Neural progenitor cell (in vitro differentiated cells): ENCODE measurements around the gene ARHGEF18. TPM values are rescaled to one million over a fixed set of nuclear protein-coding genes. Genes with fewer than 3 reads are reported as not detected.
A peak's percentile ranks its signal among the peaks of the same experiment; 100 is the strongest.
"Not testable (repeated sequence)": the region's sequence is repeated elsewhere in the genome, so short reads cannot be mapped to it uniquely, and the experiment has no call there.

Experiments used
- DNase-seq: peaks from one replicate; pipeline ENCODE4 v3.0.0-alpha.2; 2016; ENCODE audit warnings: low spot score
- H2AFZ ChIP-seq: fragments of 200-600 bp; sonication (generic); replicated peaks from 2 replicates; pipeline ENCODE4 v1.6.1; 2016; ENCODE audit warnings: antibody characterized with exemption
- H3F3A ChIP-seq: fragments of 200-600 bp; sonication (generic); 2 replicates; pipeline ENCODE4 v1.6.1; 2016; ENCODE audit warnings: antibody characterized with exemption, low read depth
- H3K27ac ChIP-seq: fragments of 200-600 bp; sonication (generic); 2 replicates; pipeline ENCODE4 v1.5.1; 2016; ENCODE audit warnings: mild to moderate bottlenecking
- H3K27me3 ChIP-seq: fragments of 200-600 bp; sonication (generic); 2 replicates; pipeline ENCODE4 v1.6.1; 2016; ENCODE audit warnings: mild to moderate bottlenecking, moderate library complexity
- H3K36me3 ChIP-seq: fragments of 200-600 bp; sonication (generic); 2 replicates; pipeline ENCODE4 v1.5.1; 2016
- H3K4me1 ChIP-seq: fragments of 200-600 bp; sonication (generic); 2 replicates; pipeline ENCODE4 v1.6.1; 2016; ENCODE audit warnings: mixed run types
- H3K4me2 ChIP-seq: fragments of 200-600 bp; sonication (generic); 2 replicates; pipeline ENCODE4 v1.6.1; 2016
- H3K4me3 ChIP-seq: fragments of 200-600 bp; sonication (generic); 2 replicates; pipeline ENCODE4 v1.5.1; 2016
- H3K79me2 ChIP-seq: fragments of 200-600 bp; sonication (generic); 2 replicates; pipeline ENCODE4 v1.6.1; 2016; ENCODE audit warnings: low read depth
- H3K9ac ChIP-seq: fragments of 200-600 bp; sonication (generic); 2 replicates; pipeline ENCODE4 v1.6.1; 2016
- H3K9me3 ChIP-seq: fragments of 200-600 bp; sonication (generic); 2 replicates; pipeline ENCODE4 v1.5.1; 2016; ENCODE audit warnings: low read depth
- H4K20me1 ChIP-seq: fragments of 200-600 bp; sonication (generic); 2 replicates; pipeline ENCODE4 v1.6.1; 2016; ENCODE audit warnings: low read depth
- H3K27ac Mint-ChIP-seq: 3 replicates; pipeline ENCODE4 v1.8.0; 2021; ENCODE audit warnings: mixed read lengths
- H3K27me3 Mint-ChIP-seq: 2 replicates; pipeline ENCODE4 v1.8.0; 2022; ENCODE audit warnings: low read depth, mild to moderate bottlenecking, inconsistent platforms, moderate library complexity, mixed read lengths; ENCODE audit not compliant: insufficient read depth
- H3K36me3 Mint-ChIP-seq: 3 replicates; pipeline ENCODE4 v1.8.0; 2021; ENCODE audit warnings: mixed read lengths
- H3K4me1 Mint-ChIP-seq: 3 replicates; pipeline ENCODE4 v1.8.0; 2021; ENCODE audit warnings: mixed read lengths
- H3K4me3 Mint-ChIP-seq: 3 replicates; pipeline ENCODE4 v1.8.0; 2021; ENCODE audit warnings: mild to moderate bottlenecking, moderate library complexity, mixed read lengths
- H3K9me3 Mint-ChIP-seq: 3 replicates; pipeline ENCODE4 v1.8.0; 2020; ENCODE audit warnings: mixed read lengths
- EZH2 ChIP-seq: fragments of 200-600 bp; sonication (generic); IDR thresholded peaks from 2 replicates; pipeline ENCODE4 v1.6.1; 2017; ENCODE audit warnings: antibody characterized with exemption, mild to moderate bottlenecking, moderate library complexity
- EZH2phosphoT487 ChIP-seq: fragments of 200-600 bp; sonication (generic); IDR thresholded peaks from 2 replicates; pipeline ENCODE4 v1.6.1; 2017; ENCODE audit warnings: antibody characterized with exemption
- total RNA-seq: library from RNA; depleted of rRNA; stranded (reverse); fragments of >200 nt; gene quantifications from 2 replicates; pipeline ENCODE4 v1.2.3, GENCODE V29; 2015; ENCODE audit warnings: low replicate concordance
- TF ChIP-seq, protein P1 (sequence below): fragments of 200-600 bp; sonication (generic); IDR thresholded peaks from 2 replicates; pipeline ENCODE4 v1.5.1; 2017; ENCODE audit warnings: antibody characterized with exemption, mild to moderate bottlenecking

ARHGEF18 gene
- total RNA-seq, 1 donor from 2014 or later, result 13.6 TPM

DNA sequence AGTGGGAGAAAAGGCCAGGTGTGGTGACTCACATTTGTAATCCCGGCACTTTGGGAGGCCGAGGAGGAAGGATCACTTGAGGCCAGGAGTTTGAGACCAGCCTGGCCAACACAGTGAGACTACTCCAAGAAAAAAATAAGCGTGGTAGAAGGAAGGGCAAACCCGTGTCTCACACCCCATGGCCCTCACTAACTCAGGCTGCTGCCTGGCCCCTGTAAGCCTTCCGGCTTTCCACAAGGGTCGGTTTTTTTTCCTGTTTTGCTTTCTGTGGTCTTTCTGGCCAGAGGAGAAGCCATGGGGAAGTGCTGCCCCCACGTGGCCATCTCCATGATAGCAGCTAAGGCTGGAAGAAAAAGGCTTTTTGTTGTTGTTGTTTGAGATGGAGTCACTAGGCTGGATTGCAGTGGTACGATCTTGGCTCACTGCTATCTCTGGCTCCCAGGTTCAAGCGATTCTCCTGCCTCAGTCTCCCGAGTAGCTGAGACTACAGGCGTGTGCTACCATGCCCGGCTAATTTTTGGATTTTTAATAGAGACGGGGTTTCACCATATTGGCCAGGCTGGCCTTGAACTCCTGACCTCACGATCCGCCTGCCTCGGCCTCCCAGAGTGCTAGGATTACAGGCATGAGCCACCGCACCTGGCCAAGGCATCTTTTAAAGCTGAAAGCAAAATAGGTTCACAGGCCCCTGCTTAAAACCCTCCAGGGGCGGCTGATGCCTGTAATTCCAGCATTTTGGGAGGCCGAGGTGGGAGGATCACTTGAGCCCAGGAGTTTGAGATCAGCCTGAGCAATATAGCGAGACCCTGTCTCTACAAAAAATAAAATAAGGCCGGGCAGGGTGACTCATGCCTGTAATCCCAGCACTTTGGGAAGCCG, 7.5 kb upstream of the ARHGEF18 start:
- Histone ChIP-seq H3K36me3 (no peaks in the 10 kb centered on the region), H3K79me2 (no peaks in the 10 kb centered on the region), H3K9me3 (no peaks in the 10 kb centered on the region), H4K20me1 (no peaks in the 10 kb centered on the region), H3K27ac (no peak overlapping the region), H3F3A (no peaks in the 10 kb centered on the region), H3K4me1 (no peaks in the 10 kb centered on the region), H3K27me3 (no peaks in the 10 kb centered on the region), H3K4me2 (no peak overlapping the region), H3K9ac (no peak overlapping the region), H3K4me3 (no peak overlapping the region), H2AFZ (peak overlapping the region; percentile 96)
- TF ChIP-seq, protein P1, sequence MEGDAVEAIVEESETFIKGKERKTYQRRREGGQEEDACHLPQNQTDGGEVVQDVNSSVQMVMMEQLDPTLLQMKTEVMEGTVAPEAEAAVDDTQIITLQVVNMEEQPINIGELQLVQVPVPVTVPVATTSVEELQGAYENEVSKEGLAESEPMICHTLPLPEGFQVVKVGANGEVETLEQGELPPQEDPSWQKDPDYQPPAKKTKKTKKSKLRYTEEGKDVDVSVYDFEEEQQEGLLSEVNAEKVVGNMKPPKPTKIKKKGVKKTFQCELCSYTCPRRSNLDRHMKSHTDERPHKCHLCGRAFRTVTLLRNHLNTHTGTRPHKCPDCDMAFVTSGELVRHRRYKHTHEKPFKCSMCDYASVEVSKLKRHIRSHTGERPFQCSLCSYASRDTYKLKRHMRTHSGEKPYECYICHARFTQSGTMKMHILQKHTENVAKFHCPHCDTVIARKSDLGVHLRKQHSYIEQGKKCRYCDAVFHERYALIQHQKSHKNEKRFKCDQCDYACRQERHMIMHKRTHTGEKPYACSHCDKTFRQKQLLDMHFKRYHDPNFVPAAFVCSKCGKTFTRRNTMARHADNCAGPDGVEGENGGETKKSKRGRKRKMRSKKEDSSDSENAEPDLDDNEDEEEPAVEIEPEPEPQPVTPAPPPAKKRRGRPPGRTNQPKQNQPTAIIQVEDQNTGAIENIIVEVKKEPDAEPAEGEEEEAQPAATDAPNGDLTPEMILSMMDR, result peak; percentile 98
- TF ChIP-seq EZH2phosphoT487, result no peak
- no peaks in the 10 kb centered on the region for H3K9me3 Mint-ChIP-seq
- no peak overlapping the region for H3K27ac Mint-ChIP-seq
- H3K4me3 Mint-ChIP-seq, result no peak overlapping the region
- DNase-seq, result peak; percentile 88
- peaks cover 4% of the 10 kb centered on the region for H3K27me3 Mint-ChIP-seq
- no peaks in the 10 kb centered on the region for H3K36me3 Mint-ChIP-seq
- H3K4me1 Mint-ChIP-seq, result no peaks in the 10 kb centered on the region

DNA sequence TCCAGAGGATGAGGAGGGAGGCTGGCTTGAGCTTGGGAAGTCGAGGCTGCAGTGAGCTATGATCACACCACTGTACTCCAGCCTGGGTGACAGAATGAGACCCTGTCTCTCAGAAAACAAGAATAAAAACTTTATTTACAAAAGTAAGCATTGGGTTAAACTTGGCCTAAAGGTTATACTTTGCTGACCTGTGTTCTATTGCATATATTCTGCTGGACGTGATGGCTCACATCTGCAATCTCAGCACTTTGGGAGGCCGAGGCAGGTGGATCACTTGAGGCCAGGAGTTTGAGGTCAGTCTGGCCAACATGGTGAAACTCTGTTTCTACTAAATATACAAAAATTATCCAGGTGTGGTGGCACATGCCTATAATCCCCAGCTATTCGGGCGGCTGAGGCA, 6.6 kb upstream of the ARHGEF18 start:
- Histone ChIP-seq H3K27me3 (no peaks in the 10 kb centered on the region), H3K9me3 (no peaks in the 10 kb centered on the region), H3K4me1 (no peaks in the 10 kb centered on the region), H2AFZ (no peak overlapping the region), H3K79me2 (no peaks in the 10 kb centered on the region), H4K20me1 (no peaks in the 10 kb centered on the region), H3K4me3 (no peak overlapping the region), H3F3A (no peaks in the 10 kb centered on the region), H3K4me2 (no peak overlapping the region), H3K9ac (no peak overlapping the region), H3K27ac (no peak overlapping the region), H3K36me3 (no peaks in the 10 kb centered on the region)
- Mint-ChIP-seq H3K9me3 (no peaks in the 10 kb centered on the region), H3K36me3 (no peaks in the 10 kb centered on the region), H3K27me3 (peaks cover 4% of the 10 kb centered on the region), H3K4me3 (no peak overlapping the region), H3K27ac (no peak overlapping the region), H3K4me1 (no peaks in the 10 kb centered on the region)
- DNase-seq, result no peak
- TF ChIP-seq, protein P1, result no peak
- no peak for TF ChIP-seq EZH2phosphoT487
- no peak for TF ChIP-seq EZH2

DNA sequence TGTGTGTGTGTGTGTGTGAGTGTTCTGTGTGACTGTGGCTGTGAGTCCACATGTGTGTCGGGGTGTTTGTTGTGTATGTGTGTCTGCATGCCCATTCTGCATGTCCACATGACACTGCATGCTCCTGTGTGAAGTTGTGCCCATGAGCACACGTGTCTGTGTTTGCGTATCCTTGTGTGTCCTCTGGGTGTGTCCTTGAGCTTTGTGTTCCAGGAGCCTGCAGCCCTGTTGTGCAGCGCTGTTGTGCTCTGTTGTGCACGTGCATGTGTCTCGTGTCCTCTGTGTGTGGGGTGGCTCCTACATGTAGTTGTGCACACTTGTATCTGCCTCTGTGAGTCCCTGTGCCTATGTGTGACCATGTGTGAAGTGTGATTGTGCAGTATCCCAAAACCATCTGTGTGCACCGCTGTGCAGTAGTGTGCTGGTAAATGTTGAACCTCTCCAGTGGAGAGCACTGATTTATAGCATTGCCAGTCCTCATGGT, 2.2 kb upstream of the ARHGEF18 start:
- Histone ChIP-seq H3K79me2 (no peaks in the 10 kb centered on the region), H3K9me3 (no peaks in the 10 kb centered on the region), H3K4me3 (no peak overlapping the region), H3K36me3 (no peaks in the 10 kb centered on the region), H3K27ac (no peak overlapping the region), H3F3A (no peaks in the 10 kb centered on the region), H4K20me1 (no peaks in the 10 kb centered on the region), H3K4me1 (no peaks in the 10 kb centered on the region), H3K9ac (no peak overlapping the region), H2AFZ (no peak overlapping the region), H3K4me2 (no peak overlapping the region), H3K27me3 (no peaks in the 10 kb centered on the region)
- H3K36me3 Mint-ChIP-seq, result no peaks in the 10 kb centered on the region
- H3K4me3 Mint-ChIP-seq, result no peak overlapping the region
- DNase-seq, result no peak
- H3K27ac Mint-ChIP-seq, result no peak overlapping the region
- TF ChIP-seq EZH2phosphoT487 (no peak), EZH2 (no peak)
- TF ChIP-seq, protein P1, result no peak
- H3K4me1 Mint-ChIP-seq, result no peaks in the 10 kb centered on the region
- peaks cover 2% of the 10 kb centered on the region for H3K9me3 Mint-ChIP-seq
- H3K27me3 Mint-ChIP-seq, result peaks cover 9% of the 10 kb centered on the region

DNA sequence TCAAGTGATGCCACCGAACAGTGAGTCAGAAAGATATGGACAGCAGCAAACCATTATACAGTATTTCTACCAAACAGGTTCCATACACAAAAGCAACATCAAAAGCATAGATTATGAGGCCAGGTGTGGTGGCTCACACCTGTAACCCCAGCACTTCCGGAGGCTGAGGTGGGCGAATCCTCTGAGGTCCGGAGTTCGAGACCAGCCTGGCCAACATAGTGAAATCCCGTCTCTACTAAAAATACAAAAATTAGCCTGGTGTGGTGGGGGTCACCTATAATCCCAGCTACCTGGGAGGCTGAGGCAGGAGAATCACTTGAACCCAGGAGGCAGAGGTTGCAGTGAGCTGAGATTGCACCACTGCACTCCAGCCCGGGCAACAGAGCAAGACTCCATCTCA, 1.7 kb upstream of the ARHGEF18 start:
- DNase-seq, H3K9me3 ChIP-seq, H3K4me3 Mint-ChIP-seq, H3F3A ChIP-seq, H3K4me1 ChIP-seq, H3K4me2 ChIP-seq, H3K79me2 ChIP-seq, H3K36me3 ChIP-seq, H3K4me1 Mint-ChIP-seq, H3K9me3 Mint-ChIP-seq, H4K20me1 ChIP-seq, H3K27me3 ChIP-seq, H2AFZ ChIP-seq, H3K9ac ChIP-seq, H3K36me3 Mint-ChIP-seq, H3K27ac Mint-ChIP-seq, H3K27me3 Mint-ChIP-seq, H3K4me3 ChIP-seq, H3K27ac ChIP-seq: not testable (repeated sequence)
